Retina (tissue), 1 donor: ENCODE measurements around the gene FKBP10.

Experiments used
- DNase-seq: peaks from one replicate; pipeline ENCODE4 v3.0.0-alpha.2; 2016

FKBP10 gene

DNA sequence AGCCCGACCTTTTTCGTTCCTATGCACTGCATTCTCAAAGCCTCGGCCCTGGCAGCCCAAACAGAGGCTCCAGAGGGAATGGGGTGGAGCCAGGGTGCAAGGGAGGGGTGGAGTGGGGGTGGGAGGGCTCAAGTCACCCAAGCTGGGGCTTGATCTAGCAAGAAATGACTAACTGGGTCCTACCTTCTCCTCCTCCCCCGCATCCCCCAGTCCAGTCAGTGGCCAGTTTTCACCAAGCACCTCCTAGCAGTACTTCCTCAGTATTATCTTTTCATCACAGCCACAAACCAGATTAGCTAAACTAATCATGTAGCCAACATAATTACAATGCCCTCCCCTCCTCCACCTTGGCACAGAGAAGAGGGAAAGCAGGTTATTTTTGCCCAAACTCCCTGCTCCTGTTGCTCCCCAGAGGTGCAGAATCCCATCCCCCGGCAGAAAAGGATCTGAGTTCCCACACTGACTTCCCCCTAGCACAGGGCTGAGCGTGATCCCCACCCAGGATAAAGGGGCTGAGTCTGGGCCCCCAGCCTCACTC lies 28.5 kb upstream of the FKBP10 start:
- DNase-seq, result no peak

GRCh38 chr17:41785091-41785858 lies 27.5 kb upstream of the FKBP10 start:
- peak; percentile 56 for DNase-seq

DNA sequence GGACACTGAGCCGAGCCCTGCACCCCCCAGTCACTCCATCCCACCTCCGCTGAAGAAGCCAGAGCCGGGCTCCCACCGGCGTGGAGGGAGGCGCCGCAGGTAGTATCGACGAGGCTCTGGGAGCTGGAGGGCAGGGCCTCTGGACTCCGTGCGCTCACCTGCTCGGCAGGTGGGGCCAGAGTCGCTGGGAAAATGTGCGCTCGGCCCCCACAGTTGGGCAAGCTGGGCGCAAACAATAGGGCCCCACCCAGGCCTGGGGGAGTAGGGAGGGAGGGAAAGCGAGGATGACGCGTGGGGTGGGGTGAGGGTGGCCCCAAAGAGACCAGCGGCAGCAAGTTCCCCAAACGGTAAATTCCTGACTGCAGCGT lies 27.0 kb upstream of the FKBP10 start:
- DNase-seq, result no peak

DNA sequence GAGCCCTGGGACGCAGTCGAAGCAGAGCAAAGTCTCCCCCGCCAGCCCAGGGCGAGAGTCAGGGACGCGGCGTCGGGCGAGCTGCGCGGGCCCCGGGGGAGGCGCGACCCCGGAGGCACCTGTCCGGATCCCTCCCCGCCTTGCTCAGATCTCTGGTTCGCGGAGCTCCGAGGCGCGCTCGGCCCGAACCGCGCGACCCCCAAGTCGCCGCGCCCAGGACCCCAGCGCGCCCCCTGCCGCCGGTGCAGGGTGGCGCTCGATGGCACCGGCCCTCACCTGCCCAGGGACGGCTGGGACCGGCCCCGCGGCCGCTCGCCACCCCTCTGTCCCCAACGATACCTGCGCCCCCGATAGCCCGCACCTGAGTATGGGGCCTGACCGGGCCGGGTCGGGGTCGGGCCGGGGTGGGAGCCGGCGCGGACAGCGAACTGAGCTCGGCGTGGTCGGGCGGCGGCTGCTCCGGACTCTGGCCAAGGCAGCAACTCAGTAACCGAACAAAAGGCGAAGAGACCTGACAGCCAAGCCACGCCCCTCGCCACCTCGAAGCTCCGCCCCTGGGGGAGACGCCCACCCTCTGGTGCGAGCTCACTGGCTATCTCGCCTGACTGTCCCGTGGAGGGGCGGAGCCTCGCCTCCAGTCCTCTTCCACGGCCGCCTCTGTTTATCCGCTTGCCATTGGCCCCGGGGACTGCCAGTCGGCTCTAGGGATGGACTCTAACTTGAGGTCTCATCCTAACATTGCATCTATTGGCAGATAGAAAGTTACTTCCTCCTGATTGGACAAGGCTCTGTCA lies 26.4 kb upstream of the FKBP10 start, which contains the start of gene JUP:
Gene JUP (minus strand): TSS at position 485 of the 794 bp plus-strand sequence. CDS start 14,857 bp downstream, outside the sequence.
- peak; percentile 98 for DNase-seq

GRCh38 chr17:41787021-41787418 lies 25.8 kb upstream of the FKBP10 start:
- no peak for DNase-seq

GRCh38 chr17:41792845-41793783 lies 19.7 kb upstream of the FKBP10 start:
- DNase-seq, result no peak

- DNase-seq, result peak; percentile 61
These were observed 18.8 kb upstream of the FKBP10 start for GRCh38 chr17:41793784-41794539.

DNA sequence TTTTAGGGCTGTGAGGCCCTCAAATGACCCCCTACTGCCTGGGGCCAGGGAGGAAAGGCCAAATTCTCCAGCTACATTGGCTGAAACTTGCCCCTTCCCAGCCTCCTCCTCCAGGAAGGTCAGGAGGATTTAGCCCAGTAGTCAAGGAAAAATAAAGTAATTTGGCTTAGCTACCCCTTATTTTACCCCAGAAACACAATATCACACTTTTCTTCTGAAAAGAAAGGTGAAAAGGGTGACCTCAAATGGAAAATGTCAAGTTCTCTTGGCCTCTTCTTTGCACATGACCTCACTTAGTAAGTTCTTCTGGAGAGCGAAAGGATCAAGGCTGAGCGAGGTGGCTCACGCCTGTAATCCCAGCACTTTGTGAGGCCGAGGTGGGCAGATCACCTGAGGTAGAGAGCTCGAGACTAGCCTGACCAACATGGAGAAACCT lies 18.2 kb upstream of the FKBP10 start:
- no peak for DNase-seq

GRCh38 chr17:41796121-41796895 lies 16.5 kb upstream of the FKBP10 start:
- no peak for DNase-seq

DNA sequence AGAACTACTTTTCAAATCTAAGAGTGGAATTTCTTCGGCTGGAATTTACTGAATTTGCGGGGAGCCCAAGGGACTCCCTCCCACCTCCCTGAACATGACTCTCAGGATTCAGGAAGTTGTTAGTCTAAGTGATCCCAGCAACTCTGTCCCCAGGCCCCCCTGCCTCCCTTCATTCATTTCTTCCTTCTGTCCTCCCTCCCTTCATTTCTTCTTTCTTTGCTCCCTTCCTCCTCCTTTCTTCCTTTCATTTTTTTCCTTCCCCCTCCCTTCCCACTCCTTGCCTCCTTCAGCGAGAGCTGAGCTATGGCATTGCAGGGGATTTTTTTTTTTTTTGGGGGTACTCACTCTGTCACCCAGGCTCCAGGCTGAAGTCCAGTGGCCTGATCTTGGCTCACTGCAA lies 15.4 kb upstream of the FKBP10 start:
- DNase-seq, result no peak

DNA sequence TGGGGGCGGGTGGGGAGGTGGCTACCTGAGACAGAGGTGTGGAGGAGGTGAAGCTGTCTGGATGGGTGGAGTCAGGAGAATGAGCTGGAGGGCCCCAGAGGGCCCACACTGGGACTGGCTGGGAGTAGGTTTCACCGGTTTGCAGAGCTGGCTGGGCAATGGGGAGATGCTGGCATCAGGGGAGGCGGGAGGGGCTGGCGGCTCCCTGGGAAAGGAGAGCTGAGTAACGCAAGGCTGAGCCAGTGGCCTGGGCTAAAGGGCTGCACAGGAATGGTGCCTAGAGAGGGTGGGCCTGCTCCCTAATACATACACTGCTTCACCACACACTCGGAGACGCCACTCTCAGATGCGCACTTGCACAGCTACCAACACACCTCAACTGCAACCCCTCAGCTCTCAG lies 13.4 kb upstream of the FKBP10 start:
- DNase-seq, result no peak

DNA sequence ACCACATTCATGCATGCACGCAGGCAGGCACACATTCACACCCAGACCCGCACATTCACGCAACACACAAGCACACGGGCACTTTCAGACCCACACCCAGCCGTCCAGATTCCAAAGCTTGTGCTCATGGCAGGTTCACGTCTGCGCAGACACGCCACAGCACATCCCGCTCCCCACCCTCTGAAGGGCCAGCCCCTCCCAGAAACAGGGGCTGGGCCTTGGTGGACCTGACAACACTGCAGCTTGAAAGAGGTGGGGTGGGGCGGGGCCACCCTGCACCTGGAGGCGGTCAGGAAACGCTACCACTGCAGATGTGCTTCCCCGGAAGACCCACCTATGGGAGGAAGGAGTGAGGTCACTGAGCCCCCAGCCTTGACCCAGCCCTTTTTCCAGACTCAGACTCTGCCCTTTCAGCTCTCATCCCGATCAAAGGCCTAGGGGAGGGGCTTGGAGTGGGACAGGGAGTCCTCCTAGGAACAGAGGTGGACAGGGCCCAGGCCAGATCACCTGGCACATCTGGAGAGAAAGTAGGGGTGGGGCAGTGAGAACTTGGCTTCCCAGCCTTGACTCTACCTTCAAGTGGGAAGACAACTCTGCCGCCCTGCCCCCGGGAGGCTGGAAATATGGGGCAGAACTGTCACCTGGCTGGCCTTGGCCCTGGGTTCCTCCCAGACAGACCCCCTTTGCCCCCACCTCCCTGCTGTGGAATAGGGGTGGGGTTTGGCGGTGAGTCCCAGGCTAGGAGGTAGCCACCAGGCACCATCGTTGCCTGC lies 12.0 kb upstream of the FKBP10 start:
- peak; percentile 37 for DNase-seq

GRCh38 chr17:41801374-41802271 lies 11.2 kb upstream of the FKBP10 start:
- DNase-seq, result peak; percentile 90

- DNase-seq, result no peak
These were observed 9.5 kb upstream of the FKBP10 start for GRCh38 chr17:41803049-41804020.

GRCh38 chr17:41806685-41807445 lies 5.9 kb upstream of the FKBP10 start:
- no peak for DNase-seq

GRCh38 chr17:41810659-41811548 lies 1.9 kb upstream of the FKBP10 start:
- DNase-seq, result no peak
